ENCODE measurements around the gene KARS1.
A peak's percentile ranks its signal among the peaks of the same experiment; 100 is the strongest.

Gene KARS1

GRCh38 chr16:75629132-75629531 is 18.3 kb downstream of the KARS1 start:
- no peak for TF ChIP-seq CTCF (IDR thresholded peaks at IDR 0.05; ENCODE audit: low read depth, low read length, missing control alignments)
- in situ Hi-C loops (cut with HindIII; ENCODE audit: low sequenced_read_pairs), result no loop called here
- H3K4me3 ChIP-seq (ENCODE audit: low read depth, low read length), result no peak overlapping the region
- no peak for DNase-seq (ENCODE audit: low read depth)

DNA sequence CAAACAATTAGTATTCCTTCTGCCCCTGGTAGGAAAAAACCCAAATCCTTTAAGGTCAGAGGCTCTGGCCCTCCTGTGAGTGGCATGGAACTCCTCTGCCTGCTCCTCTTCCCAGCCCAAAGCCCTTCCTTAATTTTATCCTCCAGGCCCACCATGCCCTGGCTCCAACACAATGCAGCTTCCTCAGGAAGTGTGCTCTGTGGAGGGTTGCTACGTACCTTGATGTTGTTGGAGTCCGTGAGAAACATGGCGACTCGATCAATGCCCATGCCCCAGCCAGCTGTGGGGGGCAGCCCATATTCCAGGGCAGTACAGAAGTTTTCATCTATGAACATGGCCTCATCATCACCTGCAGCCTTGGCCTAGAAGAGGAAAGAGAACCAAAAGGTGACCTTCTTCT is 19.1 kb downstream of the KARS1 start:
- DNase-seq (ENCODE audit: low read depth), result no peak
- in situ Hi-C loops (cut with HindIII; ENCODE audit: low sequenced_read_pairs), result no loop called here
- no peak for TF ChIP-seq CTCF (IDR thresholded peaks at IDR 0.05; ENCODE audit: low read depth, low read length, missing control alignments)

GRCh38 chr16:75627851-75628250 is 19.6 kb downstream of the KARS1 start:
- no peak for DNase-seq (ENCODE audit: low read depth)

More for the DNA sequence above, 19.1 kb downstream of the KARS1 start:
- H3K4me3 ChIP-seq (ENCODE audit: low read depth, low read length), result no peak overlapping the region

GRCh38 chr16:75626806-75627205 is 20.7 kb downstream of the KARS1 start:
- in situ Hi-C loops (cut with HindIII; ENCODE audit: low sequenced_read_pairs), result no loop called here
- no peak for DNase-seq (ENCODE audit: low read depth)
- TF ChIP-seq CTCF (IDR thresholded peaks at IDR 0.05; ENCODE audit: low read depth, low read length, missing control alignments), result no peak
- no peak overlapping the region for H3K4me3 ChIP-seq (ENCODE audit: low read depth, low read length)

More at GRCh38 chr16:75627851-75628250, 19.6 kb downstream of the KARS1 start:
- TF ChIP-seq CTCF (IDR thresholded peaks at IDR 0.05; ENCODE audit: low read depth, low read length, missing control alignments), result no peak
- H3K4me3 ChIP-seq (ENCODE audit: low read depth, low read length), result no peak overlapping the region
- in situ Hi-C loops (cut with HindIII; ENCODE audit: low sequenced_read_pairs), result no loop called here

GRCh38 chr16:75624921-75625334 is 22.5 kb downstream of the KARS1 start:
- no peak for DNase-seq (ENCODE audit: low read depth)
- no peak for TF ChIP-seq CTCF (IDR thresholded peaks at IDR 0.05; ENCODE audit: low read depth, low read length, missing control alignments)
- no peak overlapping the region for H3K4me3 ChIP-seq (ENCODE audit: low read depth, low read length)
- in situ Hi-C loops (cut with HindIII; ENCODE audit: low sequenced_read_pairs), result no loop called here

- in situ Hi-C loops (cut with HindIII; ENCODE audit: low sequenced_read_pairs), result no loop called here
- no peak for TF ChIP-seq CTCF (IDR thresholded peaks at IDR 0.05; ENCODE audit: low read depth, low read length, missing control alignments)
- H3K4me3 ChIP-seq (ENCODE audit: low read depth, low read length), result peak within 1 kb of the TSS; percentile 65
- peak; percentile 97 for DNase-seq (ENCODE audit: low read depth)
Measured at GRCh38 chr16:75622761-75623605, 24.5 kb downstream of the KARS1 start, which contains the start of gene ADAT1. Gene ADAT1, minus strand, starts transcription at chr16:75623281. Its CDS starts 2,482 bp downstream, at chr16:75620799.
